Smooth muscle cell (in vitro differentiated cells): ENCODE measurements around the gene SHC4. TPM values are rescaled to one million over a fixed set of nuclear protein-coding genes. Genes with fewer than 3 reads are reported as not detected.

Experiments
- DNase-seq: peaks from one replicate; lab custom pipeline; 2025; ENCODE audit not compliant: unreplicated experiment; lab: John Stamatoyannopoulos, UW
- H2AFZ ChIP-seq: fragments of 200-600 bp; sonication (generic); 2 replicates; pipeline ENCODE4 v1.6.0; 2016; ENCODE audit warnings: antibody characterized with exemption, low read depth, mild to moderate bottlenecking
- H3F3A ChIP-seq: fragments of 200-600 bp; sonication (generic); 2 replicates; pipeline ENCODE4 v1.6.0; 2017; ENCODE audit warnings: antibody characterized with exemption, low read depth
- H3K27ac ChIP-seq: fragments of 200-600 bp; sonication (generic); 2 replicates; pipeline ENCODE4 v1.5.1; 2016; ENCODE audit warnings: low read depth, mild to moderate bottlenecking
- H3K27me3 ChIP-seq: fragments of 200-600 bp; sonication (generic); 2 replicates; pipeline ENCODE4 v1.6.1; 2016; ENCODE audit warnings: low read depth, mild to moderate bottlenecking
- H3K36me3 ChIP-seq: fragments of 200-600 bp; sonication (generic); 2 replicates; pipeline ENCODE4 v1.5.1; 2016; ENCODE audit warnings: low read depth
- H3K4me1 ChIP-seq: fragments of 200-600 bp; sonication (generic); 2 replicates; pipeline ENCODE4 v1.5.1; 2016; ENCODE audit warnings: low read depth
- H3K4me2 ChIP-seq: fragments of 200-600 bp; sonication (generic); 2 replicates; pipeline ENCODE4 v1.6.0; 2016; ENCODE audit warnings: mild to moderate bottlenecking
- H3K4me3 ChIP-seq: fragments of 200-600 bp; sonication (generic); 2 replicates; pipeline ENCODE4 v1.5.1; 2016; ENCODE audit warnings: mild to moderate bottlenecking
- H3K79me2 ChIP-seq: fragments of 200-600 bp; sonication (generic); 2 replicates; pipeline ENCODE4 v1.6.0; 2016; ENCODE audit warnings: low read depth, mild to moderate bottlenecking
- H3K9ac ChIP-seq: fragments of 200-600 bp; sonication (generic); 2 replicates; pipeline ENCODE4 v1.6.0; 2016; ENCODE audit warnings: low read depth
- H3K9me3 ChIP-seq: fragments of 200-600 bp; sonication (generic); replicated peaks from 2 replicates; pipeline ENCODE4 v1.5.1; 2016; ENCODE audit warnings: low read depth
- H4K20me1 ChIP-seq: fragments of 200-600 bp; sonication (generic); 2 replicates; pipeline ENCODE4 v1.6.0; 2016; ENCODE audit warnings: low read depth
- CTCF ChIP-seq: fragments of 200-600 bp; sonication (generic); IDR thresholded peaks from 2 replicates; pipeline ENCODE4 v1.5.1; 2017; ENCODE audit warnings: borderline replicate concordance, mild to moderate bottlenecking, antibody characterized with exemption; ENCODE audit not compliant: insufficient read depth, poor library complexity, severe bottlenecking
- WGBS: methylation state at CpG from one replicate; pipeline ENCODE4 v1.1.7; 2016; ENCODE audit warnings: low lambda C conversion rate; 5-methylcytosine and 5-hydroxymethylcytosine counted together
- polyA plus RNA-seq: library from polyadenylated mRNA; unstranded; fragments of >200 nt; fragmentation: Nextera tagmentation; extraction: Ambion mirVana; gene quantifications from 2 replicates; pipeline ENCODE4 v1.2.1, GENCODE V29; 2016
- total RNA-seq: library from RNA; depleted of rRNA; stranded (reverse); fragments of >200 nt; gene quantifications from 2 replicates; pipeline ENCODE4 v1.2.3, GENCODE V29; 2014

The SHC4 gene
- total and polyA plus RNA-seq, 2 experiments from 2014 or later = 0.39 to 1.2 TPM

GRCh38 chr15:48976444-48977088 is 12.8 kb upstream of the SHC4 start:
- Histone ChIP-seq H3F3A (no peaks in the 10 kb centered on the region), H2AFZ (peak overlapping the region; percentile 99), H3K4me3 (peak overlapping the region; percentile 61), H3K27me3 (no peaks in the 10 kb centered on the region), H3K9me3 (no peaks in the 10 kb centered on the region), H3K27ac (no peak overlapping the region), H3K79me2 (no peaks in the 10 kb centered on the region), H3K9ac (no peak overlapping the region), H3K4me2 (peak overlapping the region; percentile 93), H3K4me1 (peaks cover 7% of the 10 kb centered on the region), H4K20me1 (no peaks in the 10 kb centered on the region), H3K36me3 (no peaks in the 10 kb centered on the region)
- 93% methylated on average over 17 of the region's 17 CpGs for WGBS
- TF ChIP-seq CTCF = no peak
- DNase-seq = no peak

GRCh38 chr15:48975472-48976419 is 12.0 kb upstream of the SHC4 start:
- no peaks in the 10 kb centered on the region for H3K79me2 ChIP-seq
- peak overlapping the region; percentile 99 for H2AFZ ChIP-seq
- H3K9me3 ChIP-seq = no peaks in the 10 kb centered on the region
- peaks cover 7% of the 10 kb centered on the region for H3K4me1 ChIP-seq
- WGBS = 6% methylated on average over 52 of the region's 53 CpGs
- peak overlapping the region; percentile 45 for H3K9ac ChIP-seq
- no peaks in the 10 kb centered on the region for H4K20me1 ChIP-seq
- H3K4me2 ChIP-seq = peak overlapping the region; percentile 93
- peak; percentile 85 for TF ChIP-seq CTCF
- H3K27ac ChIP-seq = no peak overlapping the region
- no peaks in the 10 kb centered on the region for H3K27me3 ChIP-seq
- peak overlapping the region; percentile 61 for H3K4me3 ChIP-seq
- peak; percentile 54 for DNase-seq
- no peaks in the 10 kb centered on the region for H3K36me3 ChIP-seq
- no peaks in the 10 kb centered on the region for H3F3A ChIP-seq

- DNase-seq = no peak
- no peak overlapping the region for H3K27ac ChIP-seq
- no peaks in the 10 kb centered on the region for H3F3A ChIP-seq
- H2AFZ ChIP-seq = peak overlapping the region; percentile 99
- no peak overlapping the region for H3K9ac ChIP-seq
- H3K36me3 ChIP-seq = no peaks in the 10 kb centered on the region
- no peaks in the 10 kb centered on the region for H3K79me2 ChIP-seq
- H3K27me3 ChIP-seq = no peaks in the 10 kb centered on the region
- H4K20me1 ChIP-seq = no peaks in the 10 kb centered on the region
- TF ChIP-seq CTCF = no peak
- H3K9me3 ChIP-seq = no peaks in the 10 kb centered on the region
- H3K4me2 ChIP-seq = peak overlapping the region; percentile 93
- H3K4me1 ChIP-seq = peaks cover 7% of the 10 kb centered on the region
- WGBS = 48% methylated on average over 2 of the region's 2 CpGs
- H3K4me3 ChIP-seq = no peak overlapping the region
Measured at GRCh38 chr15:48974882-48975281, 11.2 kb upstream of the SHC4 start.
